HepG2 (cell line): ENCODE measurements around the gene SLA2. TPM values are rescaled to one million over a fixed set of nuclear protein-coding genes. Genes with fewer than 3 reads are reported as not detected.

Experiments
- CREB1 ChIP-seq, 2 experiments: fragments of 450-650 bp in 1 of 2; IDR thresholded peaks; 2 replicates each; pipeline ENCODE4 v1.6.1; 2016 to 2017; ENCODE audit warnings: control low read depth in 1 of 2, mild to moderate bottlenecking in 1 of 2, missing compliant biosample characterization in 1 of 2, missing genetic modification characterization in 1 of 2
- CREM ChIP-seq, 2 experiments: sonication (generic) in 1 of 2; formaldehyde crosslinking in 1 of 2; IDR thresholded peaks; 2 replicates each; pipeline versions ENCODE4 v1.4.0 to v1.6.1; 2016 to 2020; ENCODE audit warnings: antibody characterized with exemption in 1 of 2, mild to moderate bottlenecking in 1 of 2, missing genetic modification reagents in 1 of 2
- DNMT1 ChIP-seq: sonication (generic); formaldehyde crosslinking; IDR thresholded peaks from 2 replicates; pipeline ENCODE4 v1.5.1; 2020; ENCODE audit warnings: mild to moderate bottlenecking, missing genetic modification reagents
- DR1 ChIP-seq: sonication (generic); formaldehyde crosslinking; IDR thresholded peaks from 2 replicates; pipeline ENCODE4 v1.8.0; 2021; ENCODE audit warnings: mild to moderate bottlenecking, missing genetic modification reagents, inconsistent platforms
- NFIB ChIP-seq: sonication (generic); formaldehyde crosslinking; IDR thresholded peaks from 2 replicates; pipeline ENCODE4 v1.9.0; 2021; ENCODE audit warnings: missing genetic modification reagents, mild to moderate bottlenecking, borderline replicate concordance
- POGZ ChIP-seq: sonication (generic); formaldehyde crosslinking; IDR thresholded peaks from 2 replicates; pipeline ENCODE4 v1.4.0; 2020; ENCODE audit warnings: mild to moderate bottlenecking, missing genetic modification reagents
- RFX3 ChIP-seq: IDR thresholded peaks from 2 replicates; pipeline ENCODE4 v1.6.1; 2016; ENCODE audit warnings: missing biosample characterization, missing genetic modification reagents
- SNAPC2 ChIP-seq: sonication (generic); formaldehyde crosslinking; IDR thresholded peaks from 2 replicates; pipeline ENCODE4 v1.8.1; 2022; ENCODE audit warnings: mild to moderate bottlenecking, missing genetic modification reagents
- SOX6 ChIP-seq, 2 experiments: fragments of 450-650 bp in 1 of 2; sonication (generic) in 1 of 2; formaldehyde crosslinking in 1 of 2; IDR thresholded peaks; 2 replicates each; pipeline versions ENCODE4 v1.4.0 to v1.6.1; 2017 to 2020; ENCODE audit warnings: antibody characterized with exemption in 1 of 2, mild to moderate bottlenecking in 1 of 2, missing genetic modification reagents in 1 of 2
- SRSF4 ChIP-seq: fragments of 200-400 bp; formaldehyde crosslinking; IDR thresholded peaks from one replicate; pipeline ENCODE4 v1.6.1; 2018; ENCODE audit warnings: mild to moderate bottlenecking, low read depth, low read length, moderate library complexity; ENCODE audit not compliant: poor library complexity, severe bottlenecking
- TRIM24 ChIP-seq: sonication (generic); formaldehyde crosslinking; IDR thresholded peaks from 2 replicates; pipeline ENCODE4 v1.8.0; 2022; ENCODE audit warnings: mild to moderate bottlenecking, missing genetic modification reagents
- ZNF383 ChIP-seq: sonication (generic); formaldehyde crosslinking; IDR thresholded peaks from 2 replicates; pipeline ENCODE4 v1.4.0; 2020; ENCODE audit warnings: missing genetic modification reagents, mild to moderate bottlenecking, borderline replicate concordance
- ZNF468 ChIP-seq: sonication (generic); formaldehyde crosslinking; IDR thresholded peaks from 2 replicates; pipeline ENCODE4 v1.8.0; 2022; ENCODE audit warnings: mild to moderate bottlenecking, moderate library complexity, missing genetic modification reagents
- ZNF546 ChIP-seq: sonication (generic); formaldehyde crosslinking; conservative IDR thresholded peaks from 2 replicates; pipeline ENCODE4 v1.8.1; 2023; ENCODE audit warnings: mild to moderate bottlenecking, missing genetic modification reagents
- ZNF563 ChIP-seq: sonication (generic); formaldehyde crosslinking; IDR thresholded peaks from 2 replicates; pipeline ENCODE4 v1.8.0; 2022; ENCODE audit warnings: mild to moderate bottlenecking, moderate library complexity, missing genetic modification reagents
- ZNF572 ChIP-seq: sonication (generic); formaldehyde crosslinking; IDR thresholded peaks from 2 replicates; pipeline ENCODE4 v1.5.1; 2020; ENCODE audit warnings: mild to moderate bottlenecking, missing genetic modification reagents
- ZNF720 ChIP-seq: sonication (generic); formaldehyde crosslinking; IDR thresholded peaks from 2 replicates; pipeline ENCODE4 v1.4.0; 2020; ENCODE audit warnings: missing genetic modification reagents
- ZNF747 ChIP-seq: sonication (generic); formaldehyde crosslinking; IDR thresholded peaks from 2 replicates; pipeline ENCODE4 v1.8.1; 2023; ENCODE audit warnings: missing genetic modification reagents, mild to moderate bottlenecking, borderline replicate concordance
- ZNF878 ChIP-seq: sonication (generic); formaldehyde crosslinking; IDR thresholded peaks from 2 replicates; pipeline ENCODE4 v1.8.1; 2023; ENCODE audit warnings: mild to moderate bottlenecking, missing genetic modification reagents, moderate library complexity
- ZNF891 ChIP-seq: sonication (generic); formaldehyde crosslinking; IDR thresholded peaks from 2 replicates; pipeline ENCODE4 v1.5.0; 2020; ENCODE audit warnings: mild to moderate bottlenecking, missing genetic modification reagents
- polyA plus RNA-seq, 8 experiments: library from polyadenylated mRNA; depleted of rRNA in 3 of 8; stranded (reverse) in 7 of 8; unstranded in 1 of 8; fragments of >200 nt; fragmentation: Illumina TruSeq in 4 of 8; extraction: Trizol in 4 of 8; gene quantifications; 2 replicates each; pipeline versions ENCODE4 v1.2.1 to v1.2.3, GENCODE V29; 2011 to 2016; ENCODE audit warnings: low read depth in 4 of 8, missing spikeins in 1 of 8, mixed read lengths in 1 of 8; ENCODE audit not compliant: insufficient read depth in 1 of 8
- total RNA-seq, 5 experiments: library from RNA; depleted of rRNA; stranded (reverse); fragments of >200 nt; fragmentation: Illumina TruSeq; extraction: Trizol; gene quantifications; 2 replicates each; pipeline ENCODE4 v1.2.3, GENCODE V29; 2016; ENCODE audit warnings: low read depth in 1 of 5
- TF ChIP-seq, protein P1 (sequence below), 2 experiments: sonication (generic) in 1 of 2; formaldehyde crosslinking in 1 of 2; IDR thresholded peaks; 2 replicates each; pipeline versions ENCODE4 v1.4.0 to v1.6.1; 2018 to 2020; ENCODE audit warnings: missing genetic modification reagents in 2 of 2, borderline replicate concordance in 1 of 2, low read depth in 1 of 2, mild to moderate bottlenecking in 1 of 2, missing biosample characterization in 1 of 2
- TF ChIP-seq, protein P2 (sequence below): sonication (generic); formaldehyde crosslinking; IDR thresholded peaks from 2 replicates; pipeline ENCODE4 v1.8.1; 2023; ENCODE audit warnings: mild to moderate bottlenecking, missing genetic modification reagents, borderline replicate concordance
- TF ChIP-seq, protein P3 (sequence below): sonication (generic); formaldehyde crosslinking; IDR thresholded peaks from 2 replicates; pipeline ENCODE4 v1.5.1; 2020; ENCODE audit warnings: missing genetic modification reagents, mild to moderate bottlenecking, borderline replicate concordance
- TF ChIP-seq, protein P4 (sequence below): sonication (generic); formaldehyde crosslinking; IDR thresholded peaks from 2 replicates; pipeline ENCODE4 v1.8.1; 2023; ENCODE audit warnings: missing genetic modification reagents, mild to moderate bottlenecking, borderline replicate concordance

Gene SLA2
- total and polyA plus RNA-seq, 2 of the 13 experiments (the other 11 are each of a cell fraction or from before 2014, with no cell fraction given), result 1.6 to 3.6 TPM

DNA sequence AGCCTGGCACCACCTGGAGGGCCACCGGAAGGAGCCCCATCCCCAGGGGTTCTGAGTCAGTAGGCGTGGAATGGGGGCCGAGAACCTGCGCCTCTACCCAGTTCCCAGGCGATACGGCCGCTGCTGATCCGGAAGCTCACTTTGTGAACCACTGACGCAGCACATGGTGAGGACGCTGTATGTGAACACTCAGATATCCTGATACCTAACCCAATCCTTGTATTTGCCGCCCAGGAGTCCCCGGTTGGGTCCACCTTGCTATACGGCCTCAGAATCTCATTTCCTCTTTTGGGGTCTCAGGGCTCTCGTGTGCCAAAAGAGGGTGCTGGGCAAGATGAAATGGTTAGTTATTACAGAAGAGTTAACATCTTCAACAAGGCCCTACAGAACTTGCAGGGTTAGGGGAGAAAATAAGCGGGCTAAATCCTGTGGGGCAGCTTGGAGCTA, 41.0 kb downstream of the SLA2 start (continued):
- TF ChIP-seq, protein P1, sequence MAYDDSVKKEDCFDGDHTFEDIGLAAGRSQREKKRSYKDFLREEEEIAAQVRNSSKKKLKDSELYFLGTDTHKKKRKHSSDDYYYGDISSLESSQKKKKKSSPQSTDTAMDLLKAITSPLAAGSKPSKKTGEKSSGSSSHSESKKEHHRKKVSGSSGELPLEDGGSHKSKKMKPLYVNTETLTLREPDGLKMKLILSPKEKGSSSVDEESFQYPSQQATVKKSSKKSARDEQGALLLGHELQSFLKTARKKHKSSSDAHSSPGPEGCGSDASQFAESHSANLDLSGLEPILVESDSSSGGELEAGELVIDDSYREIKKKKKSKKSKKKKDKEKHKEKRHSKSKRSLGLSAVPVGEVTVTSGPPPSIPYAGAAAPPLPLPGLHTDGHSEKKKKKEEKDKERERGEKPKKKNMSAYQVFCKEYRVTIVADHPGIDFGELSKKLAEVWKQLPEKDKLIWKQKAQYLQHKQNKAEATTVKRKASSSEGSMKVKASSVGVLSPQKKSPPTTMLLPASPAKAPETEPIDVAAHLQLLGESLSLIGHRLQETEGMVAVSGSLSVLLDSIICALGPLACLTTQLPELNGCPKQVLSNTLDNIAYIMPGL (CRISPR knock-in tag; IDR thresholded peaks at IDR 0.05; ENCODE audit: borderline replicate concordance in 1 of 2, low read depth in 1 of 2), result no peak
- TF ChIP-seq CREB1 (IDR thresholded peaks at IDR 0.05) (no peak), CREB1 (CRISPR knock-in tag; IDR thresholded peaks at IDR 0.05) (no peak), ZNF563 (CRISPR knock-in tag) (no peak), POGZ (no peak), ZNF720 (CRISPR knock-in tag) (0 out of 2 replicates have a peak, but pooled peaks have one; percentile 37), ZNF572 (CRISPR knock-in tag) (0 out of 2 replicates have a peak, but pooled peaks have one; percentile 44), ZNF891 (CRISPR knock-in tag) (no peak), ZNF878 (CRISPR knock-in tag) (no peak), CREM (IDR thresholded peaks at IDR 0.05) (no peak), CREM (CRISPR knock-in tag; IDR thresholded peaks at IDR 0.05) (no peak), SRSF4 (no peak), DNMT1 (CRISPR knock-in tag) (no peak), RFX3 (CRISPR knock-in tag) (no peak), ZNF747 (CRISPR knock-in tag) (0 out of 2 replicates have a peak, but pooled peaks have one; percentile 69), TRIM24 (CRISPR knock-in tag) (peak; percentile 65; the same call in 1 of the 2 replicates), ZNF546 (no peak), ZNF383 (0 out of 2 replicates have a peak, but pooled peaks have one; percentile 33), DR1 (no peak), SNAPC2 (CRISPR knock-in tag) (peak; percentile 63; the same call in 1 of the 2 replicates), SOX6 (IDR thresholded peaks at IDR 0.05) (no peak), SOX6 (CRISPR knock-in tag; IDR thresholded peaks at IDR 0.05) (no peak), ZNF468 (0 out of 2 replicates have a peak, but pooled peaks have one; percentile 72), NFIB (CRISPR knock-in tag) (0 out of 2 replicates have a peak, but pooled peaks have one; percentile 84)
- TF ChIP-seq, protein P2, sequence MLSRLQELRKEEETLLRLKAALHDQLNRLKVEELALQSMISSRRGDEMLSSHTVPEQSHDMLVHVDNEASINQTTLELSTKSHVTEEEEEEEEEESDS (CRISPR knock-in tag), result no peak
- TF ChIP-seq, protein P3, sequence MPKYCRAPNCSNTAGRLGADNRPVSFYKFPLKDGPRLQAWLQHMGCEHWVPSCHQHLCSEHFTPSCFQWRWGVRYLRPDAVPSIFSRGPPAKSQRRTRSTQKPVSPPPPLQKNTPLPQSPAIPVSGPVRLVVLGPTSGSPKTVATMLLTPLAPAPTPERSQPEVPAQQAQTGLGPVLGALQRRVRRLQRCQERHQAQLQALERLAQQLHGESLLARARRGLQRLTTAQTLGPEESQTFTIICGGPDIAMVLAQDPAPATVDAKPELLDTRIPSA, result 0 out of 2 replicates have a peak, but pooled peaks have one; percentile 61
- TF ChIP-seq, protein P4, sequence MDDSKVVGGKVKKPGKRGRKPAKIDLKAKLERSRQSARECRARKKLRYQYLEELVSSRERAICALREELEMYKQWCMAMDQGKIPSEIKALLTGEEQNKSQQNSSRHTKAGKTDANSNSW (CRISPR knock-in tag), result no peak
